Measurements from ENCODE around the gene CLDND2.

CLDND2 gene

DNA sequence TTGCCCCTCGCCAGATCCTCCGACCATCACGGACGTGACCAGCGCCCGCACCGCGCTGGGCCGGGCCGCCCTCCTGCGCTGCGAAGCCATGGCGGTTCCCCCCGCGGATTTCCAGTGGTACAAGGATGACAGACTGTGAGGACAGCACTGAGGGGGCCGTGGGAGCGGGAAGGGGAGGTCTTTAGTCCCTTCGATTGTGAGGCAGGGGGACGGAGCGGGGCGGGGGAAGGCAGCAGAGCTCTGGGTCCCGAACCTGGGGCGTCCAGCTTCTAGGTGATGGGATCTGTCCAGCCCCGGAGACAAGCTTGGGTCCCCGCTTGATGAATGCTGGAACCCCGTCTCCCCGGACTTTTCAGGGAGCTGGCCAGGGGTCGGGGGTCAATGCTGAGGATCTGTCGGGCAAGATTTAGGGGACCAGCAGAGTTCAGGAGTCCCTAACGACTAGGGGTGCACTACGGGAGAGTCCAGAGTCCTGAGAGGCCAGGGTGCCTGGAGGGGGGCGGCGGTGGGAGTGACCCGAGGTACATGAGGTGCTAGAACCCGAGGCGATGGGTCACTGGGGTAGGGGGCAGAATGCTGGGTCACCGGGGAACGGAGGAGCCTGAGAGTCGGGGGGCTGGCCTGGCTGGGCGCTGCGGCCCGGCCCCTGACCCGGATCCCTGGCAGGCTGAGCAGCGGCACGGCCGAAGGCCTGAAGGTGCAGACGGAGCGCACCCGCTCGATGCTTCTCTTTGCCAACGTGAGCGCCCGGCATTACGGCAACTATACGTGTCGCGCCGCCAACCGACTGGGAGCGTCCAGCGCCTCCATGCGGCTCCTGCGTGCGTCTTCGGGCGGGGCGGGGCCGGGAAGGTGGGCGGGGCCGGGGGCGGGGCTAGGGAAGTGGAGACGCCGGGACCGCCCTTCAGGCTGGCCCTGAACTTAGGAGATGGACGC, 41.5 kb downstream of the CLDND2 start:
- peak; percentile 86 for DNase-seq

DNA sequence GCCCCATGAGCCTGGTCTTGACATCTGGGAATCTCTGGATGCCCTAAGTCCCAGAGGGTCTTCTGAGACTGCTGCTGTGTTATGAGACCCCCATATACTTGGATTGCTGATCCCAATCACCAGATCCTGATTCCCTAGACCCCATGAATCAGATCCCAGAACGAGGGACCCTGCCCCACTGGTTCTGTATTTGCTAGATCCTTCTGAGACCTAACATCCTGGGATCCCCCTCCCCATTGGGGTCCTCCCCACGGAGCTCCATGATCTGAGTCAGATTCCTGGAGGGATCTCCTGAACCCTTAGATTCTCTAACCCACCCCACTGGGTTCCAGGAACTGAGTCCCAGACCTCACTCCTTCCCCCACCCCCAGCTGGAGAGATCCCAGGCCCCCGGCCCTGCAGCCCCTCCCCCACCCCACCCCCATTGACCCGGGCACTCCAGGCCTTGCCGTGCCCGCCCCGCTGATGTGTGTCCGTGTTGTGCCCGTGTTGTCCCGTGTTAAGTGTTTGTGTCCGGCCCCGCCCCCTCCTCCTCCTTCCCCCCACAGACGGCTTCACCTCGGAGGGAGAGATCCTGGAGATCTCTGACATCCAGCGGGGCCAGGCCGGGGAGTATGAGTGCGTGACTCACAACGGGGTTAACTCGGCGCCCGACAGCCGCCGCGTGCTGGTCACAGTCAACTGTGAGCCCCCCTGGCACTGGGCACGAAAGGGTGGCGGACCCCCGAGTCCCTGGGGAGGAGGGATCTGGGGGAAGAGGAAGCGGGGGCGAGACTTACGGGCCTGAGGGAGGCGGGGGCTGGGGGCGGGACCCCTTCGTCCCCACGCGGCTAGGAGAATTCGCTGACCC, 42.4 kb downstream of the CLDND2 start:
- DNase-seq, result no peak

DNA sequence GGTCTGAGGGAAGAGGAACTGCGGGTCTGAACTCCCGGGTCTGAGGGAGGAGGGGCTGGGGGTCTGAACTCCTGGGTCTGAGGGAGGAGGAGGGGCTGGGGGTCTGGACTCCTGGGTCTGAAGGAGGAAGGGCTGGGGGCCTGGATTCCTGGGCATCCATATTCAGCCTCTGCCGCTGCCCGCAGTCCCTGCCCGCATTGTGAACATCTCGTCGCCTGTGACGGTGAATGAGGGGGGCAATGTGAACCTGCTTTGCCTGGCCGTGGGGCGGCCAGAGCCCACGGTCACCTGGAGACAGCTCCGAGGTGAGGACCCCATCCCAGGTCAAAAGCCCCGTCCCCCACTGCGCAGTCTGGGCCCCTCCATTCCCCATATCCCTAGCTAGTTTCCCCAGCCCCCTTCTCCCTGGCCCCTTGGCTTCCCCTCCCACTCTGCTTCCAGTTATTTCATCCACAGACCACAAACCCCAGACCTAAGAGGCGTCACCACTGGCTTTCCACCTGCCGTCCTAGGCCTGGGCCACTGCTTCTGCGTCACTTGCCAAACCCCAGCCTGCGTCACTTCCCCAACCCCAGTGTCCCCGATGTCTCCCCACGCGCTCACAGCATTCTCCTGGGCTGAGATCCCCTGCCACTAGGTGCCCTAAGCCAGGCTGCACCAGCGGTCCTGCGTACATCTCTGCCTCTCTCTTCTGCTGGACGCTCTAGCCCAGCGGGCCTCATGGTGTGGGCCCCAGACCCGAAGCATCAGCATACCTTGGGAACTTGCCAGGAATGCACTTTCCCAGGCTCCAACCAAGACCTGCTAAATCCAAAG, 43.4 kb downstream of the CLDND2 start:
- DNase-seq, result no peak

DNA sequence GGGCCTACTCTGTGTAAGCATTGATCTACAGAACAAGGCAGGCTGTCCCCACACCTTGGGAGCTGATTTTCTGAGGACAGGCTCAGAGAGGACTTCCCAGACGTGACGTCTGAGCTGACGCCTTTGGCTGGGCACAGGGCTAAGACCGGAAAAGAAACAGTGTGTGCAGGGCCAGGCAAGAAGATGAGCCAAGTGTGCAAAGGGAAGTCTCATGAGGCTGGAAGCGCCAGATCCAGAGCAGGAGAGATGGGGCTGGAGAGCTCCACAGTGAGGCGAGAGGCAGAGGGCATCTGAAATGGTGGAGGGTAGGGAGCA, 44.7 kb downstream of the CLDND2 start:
- no peak for DNase-seq

DNA sequence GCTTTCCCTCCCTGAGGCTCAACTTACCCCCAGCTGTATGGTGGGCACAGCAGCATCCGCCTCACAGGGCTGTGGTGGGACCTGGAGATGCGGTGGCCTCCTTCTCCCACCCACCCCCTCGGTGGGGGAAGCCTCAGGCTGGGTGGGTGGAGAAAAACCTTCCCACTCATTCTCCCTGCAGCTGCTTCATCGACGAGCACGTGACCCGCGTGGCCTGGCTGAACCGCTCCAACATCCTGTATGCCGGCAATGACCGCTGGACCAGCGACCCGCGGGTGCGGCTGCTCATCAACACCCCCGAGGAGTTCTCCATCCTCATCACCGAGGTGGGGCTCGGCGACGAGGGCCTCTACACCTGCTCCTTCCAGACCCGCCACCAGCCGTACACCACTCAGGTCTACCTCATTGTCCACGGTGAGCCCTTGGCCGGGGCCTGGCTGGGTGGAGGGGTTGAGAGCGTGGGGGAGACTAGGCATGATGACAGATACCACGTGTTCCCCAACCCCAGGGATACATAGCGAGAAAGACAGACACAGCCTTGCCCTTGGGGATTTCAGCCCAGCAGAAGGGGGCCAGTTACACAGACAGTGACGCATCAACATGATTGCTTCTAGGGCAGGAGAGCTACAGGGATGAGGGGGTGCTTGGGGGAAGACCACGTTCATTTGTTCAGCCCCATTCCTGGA, 45.2 kb downstream of the CLDND2 start:
- no peak for DNase-seq

DNA sequence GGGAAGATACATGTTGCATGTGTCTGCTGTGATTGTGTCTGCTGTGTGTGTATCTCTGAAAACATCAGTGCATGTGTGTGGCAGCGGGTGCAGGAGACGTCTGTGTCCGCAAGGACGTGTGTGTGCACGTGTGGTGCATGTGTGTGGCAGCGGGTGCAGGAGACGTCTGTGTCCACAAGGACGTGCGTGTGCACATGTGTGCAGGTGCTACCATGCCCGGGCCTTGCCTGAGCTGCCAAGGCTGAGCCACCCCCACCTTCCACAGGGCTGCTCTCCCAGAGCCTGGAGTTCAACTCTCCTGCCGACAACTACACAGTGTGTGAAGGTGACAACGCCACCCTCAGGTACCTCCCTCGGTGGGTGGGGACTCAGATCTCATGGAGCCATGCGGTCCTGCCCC, 47.0 kb downstream of the CLDND2 start:
- DNase-seq, result no peak

DNA sequence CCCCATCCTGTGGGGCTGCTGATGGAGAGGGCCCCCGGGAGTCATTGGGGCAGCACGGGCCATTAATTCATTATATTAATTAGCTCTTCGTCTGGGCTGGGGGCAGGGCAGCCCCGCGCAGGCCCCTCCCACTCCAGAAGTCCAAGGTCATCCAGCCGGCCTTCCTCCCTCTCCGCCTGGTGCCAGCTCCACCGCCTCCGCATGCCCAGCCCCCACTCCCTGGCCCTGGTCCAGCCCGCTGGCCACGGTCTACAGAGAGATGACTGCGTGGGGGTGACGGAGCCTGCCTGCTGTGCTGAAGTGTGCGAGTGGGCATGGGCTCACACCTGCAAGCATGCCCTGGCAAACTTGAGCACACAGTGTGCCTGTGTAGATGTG, 48.5 kb downstream of the CLDND2 start:
- no peak for DNase-seq

DNA sequence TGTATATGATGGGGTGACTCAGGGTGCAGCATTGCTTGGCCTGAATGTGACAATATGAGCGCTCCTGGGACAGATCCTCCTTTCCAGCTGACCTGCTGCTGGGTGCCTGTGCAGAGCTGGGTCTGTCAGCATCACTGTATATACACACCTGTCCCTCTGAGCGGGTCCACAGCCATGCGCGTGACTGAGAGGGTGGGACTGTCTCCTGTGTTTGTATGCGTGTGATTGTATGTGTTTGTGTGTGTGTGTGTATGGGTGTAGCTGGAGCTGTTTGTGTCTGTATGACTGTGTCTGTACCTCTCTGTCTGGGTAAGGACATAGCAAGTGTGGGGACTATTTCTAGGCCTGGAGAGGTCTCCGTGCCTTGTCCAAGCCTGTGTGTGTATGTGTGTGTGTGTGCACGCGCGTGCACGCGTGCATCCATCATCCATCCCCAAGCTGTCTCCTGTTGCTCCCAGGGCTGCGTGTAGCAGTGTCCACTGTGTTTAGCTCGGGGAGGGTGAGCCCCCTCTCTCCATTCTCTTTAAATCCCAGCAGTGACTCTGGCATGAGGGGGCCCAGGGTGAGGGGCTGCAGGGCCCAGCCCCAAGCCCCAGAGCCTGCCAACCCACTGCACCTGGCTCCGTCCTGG, 49.0 kb downstream of the CLDND2 start:
- no peak for DNase-seq

DNA sequence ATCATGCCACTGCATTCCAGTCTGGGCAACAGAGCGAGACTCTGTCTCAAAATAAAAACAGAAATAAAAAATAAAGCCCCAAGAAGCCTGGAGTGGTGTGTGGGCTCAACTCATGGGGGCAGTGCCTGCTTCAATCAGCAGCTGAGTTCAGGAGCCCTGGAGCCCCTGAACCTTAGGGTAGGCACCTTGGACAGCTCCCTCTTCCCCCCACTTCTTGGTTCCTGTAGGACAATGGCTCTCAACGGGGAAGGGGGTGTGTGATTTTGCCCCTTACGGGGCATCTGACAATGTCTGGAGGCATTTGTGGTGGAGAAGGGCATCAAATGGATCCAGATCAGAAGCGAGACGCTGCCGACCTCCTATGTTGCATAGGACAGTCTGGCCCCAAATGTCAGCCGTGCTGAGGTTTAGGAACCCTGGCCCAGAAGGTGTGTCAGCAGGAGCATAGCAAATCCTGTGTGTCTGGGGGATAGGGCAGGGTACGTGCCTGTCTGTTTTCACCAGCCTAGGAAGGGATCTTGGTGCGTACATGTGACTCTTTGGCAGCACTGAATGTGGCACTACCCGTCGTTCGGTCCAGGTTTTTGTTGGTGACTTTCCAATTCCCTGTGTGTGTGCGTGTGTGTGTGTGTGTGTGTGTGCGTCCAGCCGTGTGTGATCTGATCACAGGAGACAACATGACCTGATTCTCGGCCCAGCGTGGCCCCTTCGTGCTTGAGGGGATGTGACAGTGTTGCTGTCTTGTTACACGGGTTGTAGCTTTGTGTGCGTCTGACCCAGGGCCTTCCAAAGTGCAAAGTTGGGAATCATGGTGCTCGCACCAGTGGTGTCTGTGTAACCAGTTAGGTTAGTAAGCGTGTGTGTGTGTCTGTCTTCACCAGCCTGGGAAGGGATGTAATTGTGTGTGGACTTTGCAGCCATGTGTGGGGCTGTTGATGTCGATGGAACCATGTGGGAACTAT, 49.8 kb downstream of the CLDND2 start:
- no peak for DNase-seq

DNA sequence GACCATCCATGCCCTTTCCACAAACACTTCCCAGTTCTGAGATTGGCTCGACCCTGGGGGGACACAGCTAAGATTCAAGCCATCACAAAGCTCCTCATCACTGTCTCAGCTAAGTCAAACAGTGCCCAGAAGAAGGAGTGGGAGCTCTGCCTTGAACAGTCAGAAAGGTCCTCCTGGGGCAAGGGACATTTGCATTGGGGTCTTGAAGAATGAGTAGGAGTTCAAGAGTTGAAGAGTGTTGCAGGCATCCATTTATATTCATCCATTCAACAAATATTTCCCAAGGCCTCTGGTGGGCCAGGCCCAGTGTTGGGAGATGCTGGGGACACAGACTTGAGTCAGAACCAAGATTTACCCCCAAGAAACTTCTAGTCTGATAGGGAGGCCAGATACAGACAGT, 50.8 kb downstream of the CLDND2 start:
- no peak for DNase-seq

DNA sequence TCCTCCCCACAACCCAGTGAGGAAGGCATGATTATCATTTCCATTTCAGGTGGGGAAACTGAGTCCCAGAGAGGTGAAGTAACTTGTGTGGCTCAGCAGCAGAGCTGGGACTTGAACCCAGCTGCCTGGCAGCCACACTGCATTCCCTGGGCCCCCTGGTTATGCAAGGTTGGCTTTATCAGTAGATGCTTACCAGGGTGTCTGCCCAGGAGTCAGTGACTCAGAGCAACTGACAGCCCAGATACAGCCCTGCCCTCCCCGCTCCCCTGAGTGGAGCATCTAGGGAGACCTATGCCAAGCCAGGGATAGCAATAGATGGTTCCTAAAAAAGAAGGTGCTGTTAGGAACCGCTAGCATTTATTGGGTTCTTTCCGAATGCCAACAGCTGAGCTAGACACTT, 51.4 kb downstream of the CLDND2 start:
- DNase-seq, result no peak

Measured in activated CD8-positive, alpha-beta memory T cell treated with anti-CD3 and anti-CD28 coated beads, Interleukin-2, amount 50 U/mL, for 48 hours (primary cell).